NCI-H1417 (cell line): ENCODE data around the gene IST1.
"Not testable (repeated sequence)": the region's sequence is repeated elsewhere in the genome, so short reads cannot be mapped to it uniquely, and the experiment has no call there.

Source experiments
- DNase-seq, 3 experiments: peaks; one replicate each; lab custom pipeline; 2025; lab: John Stamatoyannopoulos, UW

IST1 gene

DNA sequence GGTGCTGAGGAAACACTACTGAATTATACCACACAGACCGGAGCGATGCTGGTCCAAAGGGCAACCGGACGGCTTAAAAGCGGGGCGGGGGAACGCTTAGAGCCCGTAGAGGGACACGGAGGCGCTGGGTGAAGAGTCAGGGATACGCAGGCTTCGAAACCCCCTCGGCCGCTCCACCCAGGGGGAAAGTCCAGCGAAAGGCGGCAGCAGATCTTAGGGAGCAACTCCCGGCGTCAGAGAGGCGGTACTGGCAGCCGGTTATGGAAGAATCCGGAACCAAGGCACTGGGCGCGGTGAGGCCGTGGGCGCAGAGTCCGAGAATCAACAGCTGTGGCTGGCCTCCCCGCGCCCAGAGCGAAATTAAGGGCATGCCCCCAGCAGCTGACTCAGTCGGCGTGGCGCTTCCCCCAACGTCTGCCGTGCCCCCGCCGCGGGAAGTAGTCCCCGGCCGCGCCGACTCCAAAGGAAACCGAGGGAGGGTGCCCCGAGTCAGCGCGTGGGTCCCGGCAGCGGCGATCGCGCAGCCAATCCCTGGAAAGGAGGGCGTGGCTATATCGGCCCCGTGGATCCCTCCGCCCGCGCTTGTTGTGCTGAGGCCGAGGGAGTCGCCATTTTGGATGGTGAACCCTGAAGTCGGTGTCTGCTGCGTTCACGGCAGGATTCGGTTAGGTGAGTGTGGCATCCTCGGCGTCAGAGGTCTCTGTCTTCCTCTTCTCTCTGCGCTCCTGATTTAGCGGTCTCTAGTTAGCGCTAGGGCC lies at the start of gene IST1:
IST1 (plus strand) TSS at position 611 of the 758 bp plus-strand sequence. CDS start 20,110 bp downstream, outside the sequence.
- DNase-seq, result peak; percentile 93 to 98 (median 96)

DNA sequence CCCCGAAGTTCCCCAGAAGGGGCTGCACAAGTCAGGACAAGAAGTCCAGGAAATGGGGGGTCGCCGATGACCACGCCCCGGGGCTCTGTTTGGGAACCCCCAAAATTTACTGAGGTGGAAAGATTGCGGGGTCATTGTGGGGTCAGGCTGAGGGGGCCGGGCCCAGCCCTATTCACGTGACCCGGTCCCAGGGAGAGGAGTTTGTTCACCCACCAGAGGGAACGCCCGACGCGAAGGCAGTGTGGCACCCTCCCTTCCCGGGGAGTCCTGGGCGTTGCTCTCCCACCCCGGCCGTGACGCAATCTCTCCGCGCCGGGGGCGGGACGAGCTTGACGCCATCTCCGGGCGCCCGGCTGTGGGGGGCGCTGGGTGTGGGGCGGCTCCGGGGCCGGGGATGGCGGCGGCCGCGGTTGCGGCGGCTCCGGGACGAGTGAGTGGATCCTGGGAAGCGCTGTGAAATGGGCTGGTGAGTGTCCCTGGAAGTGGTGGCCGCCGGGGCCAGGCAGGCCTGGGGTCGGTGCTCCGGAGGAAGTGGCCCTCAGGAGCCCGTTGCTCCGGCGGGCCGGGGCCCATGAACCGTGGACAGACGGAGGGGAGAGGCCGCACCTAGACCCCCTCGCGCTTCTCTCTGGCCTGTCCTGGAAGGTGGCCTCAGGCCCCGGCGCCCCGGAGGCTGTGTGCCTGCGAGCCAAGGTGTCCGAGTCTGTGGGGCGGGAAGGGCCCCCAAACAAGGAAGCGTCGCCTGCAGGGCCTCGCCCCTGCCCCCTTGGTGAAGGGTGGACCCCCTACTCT lies 49.5 kb upstream of the IST1 start, which contains the start of gene ATXN1L:
ATXN1L (plus strand) TSS at position 338 of the 792 bp plus-strand sequence. CDS start 3,765 bp downstream, outside the sequence.
- DNase-seq, result peak; percentile 75 to 88 (median 86)

DNA sequence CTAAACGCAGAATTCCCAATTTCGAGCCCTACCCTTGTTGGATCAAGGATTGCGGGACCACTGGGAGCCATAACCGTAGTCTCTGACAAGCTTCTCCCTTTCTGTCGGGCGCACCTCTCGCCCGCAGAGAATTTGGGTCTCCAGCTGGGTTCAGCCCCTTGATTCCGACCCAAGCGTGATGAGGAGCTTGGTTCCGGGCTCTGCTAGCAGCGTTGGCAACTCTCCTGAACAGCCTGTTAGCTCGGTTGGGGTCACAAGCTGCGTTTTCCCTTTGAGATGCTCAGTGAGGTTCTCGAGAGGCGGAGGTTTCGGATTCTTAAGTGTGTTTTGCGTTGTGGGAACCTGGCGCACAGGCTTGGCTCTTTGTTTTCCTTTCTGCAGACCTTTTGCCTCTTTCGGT lies 48.9 kb upstream of the IST1 start:
- peak; percentile 2 to 39 (median 7) for DNase-seq

DNA sequence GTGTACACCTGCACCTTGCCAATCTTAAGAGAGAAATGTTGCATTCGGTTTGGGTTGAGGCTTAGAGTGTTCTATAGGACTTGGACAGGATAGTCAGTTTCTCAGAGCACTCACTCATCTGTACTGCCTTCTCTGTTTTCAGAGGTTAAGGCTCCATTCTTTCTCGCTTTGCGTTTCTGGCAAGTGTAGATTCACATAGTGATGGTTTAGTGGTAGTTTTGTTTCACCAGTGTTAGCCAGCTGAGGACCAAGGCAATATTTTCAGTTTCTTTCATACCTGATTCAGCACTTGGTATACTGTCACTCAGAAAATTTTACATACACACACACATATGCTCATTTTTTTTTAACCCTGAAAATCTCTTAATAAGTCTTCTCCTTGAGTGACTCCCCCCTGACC lies 48.2 kb upstream of the IST1 start:
- no peak for DNase-seq

DNA sequence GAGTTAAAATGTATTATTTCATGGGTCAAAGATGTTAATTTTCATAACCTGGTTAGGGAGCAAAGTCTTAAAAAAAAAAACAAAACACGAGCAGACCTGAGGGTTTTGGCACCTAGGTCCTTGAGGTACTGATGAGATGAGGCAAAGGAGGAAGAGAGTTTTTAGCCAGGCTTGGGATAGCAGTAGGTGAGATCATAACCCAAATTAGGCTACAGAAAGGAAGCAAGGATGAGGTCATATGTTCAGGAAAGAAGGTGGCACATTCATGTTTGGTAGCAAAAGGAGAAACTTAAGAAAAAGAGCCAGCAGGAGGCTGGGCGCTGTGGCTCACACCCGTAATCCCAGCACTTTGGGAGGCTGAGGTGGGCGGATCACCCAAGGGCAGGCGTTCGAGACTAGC lies 46.7 kb upstream of the IST1 start:
- DNase-seq, result no peak

DNA sequence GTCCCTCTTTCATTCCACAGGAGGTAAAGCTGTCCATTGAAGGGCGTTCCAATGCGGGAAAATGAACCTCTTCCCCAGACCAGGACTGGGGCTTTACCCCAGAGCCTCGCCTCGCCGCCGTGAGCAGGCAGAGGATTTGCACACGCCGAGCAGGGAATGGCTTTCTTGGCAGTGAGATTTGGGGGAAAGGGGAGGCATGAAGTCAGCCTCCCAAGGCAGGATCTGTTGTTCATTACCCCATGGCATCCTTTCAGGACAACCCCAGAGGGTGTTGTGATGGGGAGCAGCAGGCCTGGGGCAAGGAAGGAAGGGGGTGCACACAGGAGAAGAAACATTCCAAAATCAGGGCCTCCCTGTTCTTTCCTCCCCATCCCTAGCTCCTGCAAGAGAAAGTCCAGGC lies 43.6 kb upstream of the IST1 start:
- no peak for DNase-seq

DNA sequence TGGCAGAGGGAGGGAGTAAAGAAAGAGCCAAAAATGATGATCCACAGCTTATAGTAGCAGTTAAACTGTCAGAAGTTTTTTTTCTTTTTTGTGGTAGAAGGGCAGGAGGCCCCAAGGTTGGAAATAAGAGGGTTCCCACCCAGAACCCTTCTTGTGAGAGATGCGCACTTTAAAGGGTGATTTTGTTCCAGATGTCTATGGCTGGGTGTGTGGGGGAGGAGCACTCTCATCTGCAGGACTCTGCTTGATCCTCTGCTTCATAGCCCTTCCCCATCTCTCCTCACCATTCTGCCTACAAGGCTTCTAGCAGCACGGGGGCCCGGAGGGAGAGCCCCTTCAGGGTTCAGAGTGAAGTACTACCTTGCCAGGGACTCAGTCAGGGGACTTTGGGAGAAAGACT lies 43.2 kb upstream of the IST1 start:
- DNase-seq, result no peak

DNA sequence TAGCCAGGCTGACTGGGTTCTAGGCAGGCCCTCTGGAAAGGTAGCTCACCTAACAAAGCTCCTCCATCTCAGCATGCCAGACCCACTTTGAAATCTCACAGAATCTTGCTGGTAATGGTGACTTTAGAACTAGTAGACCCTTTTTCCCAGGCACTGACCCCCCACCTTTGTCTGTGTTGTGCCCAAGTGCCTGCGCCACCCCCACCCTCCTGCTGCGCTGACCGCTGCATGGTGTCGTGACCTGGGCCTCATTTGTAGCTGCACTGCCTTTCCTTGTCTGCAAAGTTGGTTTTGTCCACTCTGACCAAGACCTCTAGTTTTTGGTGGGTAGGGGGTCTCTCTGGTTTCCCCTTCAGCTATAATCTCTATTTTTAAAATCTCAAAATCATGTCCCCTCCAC lies 42.8 kb upstream of the IST1 start:
- DNase-seq, result no peak

DNA sequence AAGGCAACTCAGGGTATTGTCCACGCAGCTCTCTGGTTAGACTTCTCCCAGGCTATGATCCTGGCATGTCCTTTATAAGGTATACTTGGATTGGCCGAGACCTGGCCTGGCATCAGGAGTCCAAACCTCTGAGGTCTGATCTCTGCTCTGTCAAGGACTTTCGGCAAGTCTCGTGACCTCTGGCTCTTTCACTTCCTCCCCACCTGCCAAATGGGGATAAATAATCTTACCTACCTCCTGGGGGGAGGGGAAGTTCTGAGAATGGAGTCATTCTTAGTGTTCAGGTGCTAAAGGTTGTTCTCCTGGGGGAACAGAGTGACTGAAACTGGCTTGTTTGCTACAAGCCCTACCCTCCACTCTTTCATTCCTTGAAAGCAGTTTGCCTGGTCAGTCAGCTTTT lies 41.9 kb upstream of the IST1 start:
- DNase-seq, result no peak

DNA sequence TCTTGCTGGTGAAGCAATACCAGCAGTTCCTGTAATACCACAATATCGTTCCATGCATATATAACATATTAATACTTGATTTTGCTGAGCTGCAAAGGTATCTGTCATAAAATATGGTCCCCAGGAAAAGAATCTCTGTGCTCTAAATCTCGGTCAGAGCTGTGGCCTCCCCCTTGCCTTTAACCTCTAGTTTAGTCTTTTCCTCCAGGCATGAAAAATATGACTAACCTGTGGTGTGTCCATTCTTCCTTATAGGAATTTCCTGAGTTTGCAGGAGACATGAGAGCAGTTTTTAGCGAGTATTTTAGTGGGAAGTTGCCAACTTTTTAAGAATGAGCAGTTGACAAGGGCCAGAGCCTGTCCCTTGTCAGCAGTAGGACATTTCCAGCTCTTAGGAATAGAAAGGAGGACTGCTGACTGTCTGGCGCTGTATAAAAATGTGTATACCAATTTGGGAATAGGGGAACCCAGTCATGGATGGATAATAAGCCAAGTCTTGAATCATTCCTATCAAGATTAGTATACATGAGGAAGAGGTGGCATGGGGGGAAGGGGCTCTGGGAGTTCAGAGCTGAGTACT lies 40.9 kb upstream of the IST1 start:
- no peak for DNase-seq

DNA sequence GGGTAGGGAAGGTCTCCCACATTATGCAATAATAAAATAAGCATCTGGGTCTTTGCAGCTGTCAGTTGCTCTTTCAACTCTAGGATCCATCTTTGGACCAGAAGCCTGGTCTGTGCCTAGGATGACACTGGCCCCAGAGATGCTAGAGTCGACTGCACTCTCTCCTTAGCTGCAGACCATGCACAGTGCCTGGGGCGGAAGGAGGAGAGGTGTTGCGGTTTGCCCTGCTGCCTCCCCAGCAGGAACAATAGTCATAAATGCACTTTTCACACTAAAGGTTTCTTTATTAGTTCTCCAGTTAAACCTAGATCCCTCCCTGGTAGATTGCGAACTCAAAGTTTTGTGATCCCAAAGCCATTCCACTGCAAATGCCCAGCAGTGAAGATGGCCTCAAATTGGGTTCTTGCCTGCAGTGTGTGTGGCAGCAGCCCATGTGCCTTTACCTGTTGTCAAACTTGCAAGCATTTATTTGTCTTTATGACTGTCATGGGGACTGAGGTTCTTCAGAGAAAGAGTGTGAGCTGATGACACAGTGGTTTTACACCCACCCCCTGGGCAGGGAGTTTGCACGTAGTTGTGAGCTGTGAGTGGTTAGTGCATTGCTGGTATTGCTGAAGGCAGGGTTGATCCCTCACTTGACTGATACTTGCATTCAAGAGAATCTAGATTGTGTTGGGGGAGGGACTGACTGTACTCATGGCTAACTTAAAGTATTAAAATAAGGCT lies 39.2 kb upstream of the IST1 start:
- DNase-seq, result no peak

DNA sequence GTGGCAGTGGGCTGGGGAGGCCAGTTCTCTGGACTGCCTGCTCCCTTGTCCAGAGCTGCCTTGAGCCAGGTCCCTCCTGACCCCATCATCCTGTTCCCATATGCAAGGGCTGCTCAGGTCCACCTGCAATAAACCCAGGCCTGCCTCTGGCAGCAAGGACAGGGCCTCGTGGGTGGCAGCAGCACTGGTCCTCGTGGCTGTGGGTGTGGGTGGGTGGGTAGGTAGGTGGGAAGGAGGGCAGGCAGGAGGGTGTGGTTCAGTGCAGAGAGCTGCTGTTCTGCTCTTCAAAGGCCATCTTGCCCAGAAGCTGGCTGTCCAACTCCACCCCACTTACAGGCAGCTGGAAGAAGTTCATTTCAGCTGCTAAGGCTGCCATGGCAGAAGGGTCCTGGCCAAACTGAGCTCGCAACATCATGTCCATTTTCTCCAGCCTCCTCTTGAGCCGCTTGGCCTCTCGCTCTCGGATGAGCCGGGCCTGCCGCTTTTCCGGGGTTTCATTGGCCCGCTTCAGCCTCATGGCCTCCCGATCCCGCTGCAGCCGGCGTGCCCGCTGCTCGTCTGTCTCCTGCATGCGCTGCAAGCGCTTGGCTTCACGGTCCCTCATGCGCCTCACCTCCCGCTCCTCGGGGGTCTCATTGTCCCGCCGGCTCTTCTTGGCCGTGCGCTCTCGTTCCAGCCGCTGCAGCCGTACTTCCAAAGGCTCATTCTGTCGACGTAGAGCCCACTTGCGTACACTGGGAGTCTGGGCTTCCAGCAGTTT lies 35.4 kb upstream of the IST1 start:
- DNase-seq, result no peak

DNA sequence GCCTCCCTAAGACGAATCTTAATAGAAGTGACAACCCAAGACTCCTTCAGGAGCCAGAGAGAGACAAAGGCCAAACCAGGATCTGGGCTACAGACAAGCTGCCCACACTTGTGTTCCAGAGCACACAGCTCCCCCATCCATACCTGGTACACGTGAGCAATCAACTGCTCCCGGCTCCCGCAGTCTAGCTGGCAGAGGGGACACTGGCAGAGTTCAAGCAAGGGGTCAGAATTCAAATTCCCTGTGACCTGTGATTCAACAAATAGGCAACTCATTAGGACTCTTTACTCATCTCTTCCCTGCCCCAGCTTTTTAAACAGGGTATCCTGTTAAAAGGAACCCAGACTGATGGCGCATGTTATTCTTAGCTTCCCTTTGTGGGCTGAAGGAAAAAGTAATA lies 31.3 kb upstream of the IST1 start:
- DNase-seq, result no peak

DNA sequence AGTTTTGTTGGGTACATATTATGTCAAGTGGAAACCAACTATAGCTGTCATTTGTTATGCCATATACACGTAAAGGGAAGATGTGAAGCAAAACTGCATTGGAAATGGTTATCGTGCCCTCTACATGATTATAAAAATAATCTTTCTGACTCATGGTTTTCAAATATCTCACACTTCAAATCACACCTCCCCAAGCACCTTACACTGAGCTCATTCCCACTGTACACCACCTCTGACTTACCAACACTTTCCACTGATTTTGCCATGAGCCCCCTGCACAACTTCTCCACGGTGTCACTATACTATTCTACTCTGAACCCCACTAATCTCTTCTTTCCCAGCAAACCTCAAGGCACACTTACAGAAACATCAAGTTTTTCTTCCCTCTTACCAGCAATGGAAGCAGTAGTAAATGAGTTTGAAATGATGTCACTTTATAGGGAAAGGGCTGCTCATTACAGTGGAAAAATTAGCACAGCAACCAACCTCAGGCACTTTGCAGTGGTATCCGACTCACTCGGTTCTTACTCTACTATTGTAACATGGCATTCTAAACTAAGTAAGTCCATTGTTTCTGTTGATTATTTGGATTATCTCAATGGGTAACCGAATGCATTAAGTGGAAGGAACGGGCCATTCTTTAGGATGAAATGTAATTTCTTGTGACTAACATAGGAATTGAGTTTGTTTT lies 30.0 kb upstream of the IST1 start:
- DNase-seq, result no peak

DNA sequence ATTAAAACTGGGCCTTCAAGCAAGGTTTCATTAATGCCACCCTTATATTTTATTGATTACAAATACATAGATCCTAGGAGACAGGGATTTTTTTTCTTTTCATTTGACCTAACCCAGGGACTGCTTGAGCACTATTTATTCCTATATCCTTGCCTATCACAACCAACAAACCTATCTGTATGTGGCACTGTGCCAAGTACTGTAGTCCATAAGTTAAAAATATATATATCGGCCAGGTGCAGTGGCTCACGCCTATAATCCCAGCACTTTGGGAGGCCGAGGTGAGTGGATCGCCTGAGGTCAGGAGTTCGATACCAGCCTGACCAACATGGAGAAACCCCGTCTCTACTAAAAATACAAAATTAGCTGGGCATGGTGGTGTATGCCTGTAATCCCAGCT lies 28.2 kb upstream of the IST1 start:
- DNase-seq, result not testable (repeated sequence)

DNA sequence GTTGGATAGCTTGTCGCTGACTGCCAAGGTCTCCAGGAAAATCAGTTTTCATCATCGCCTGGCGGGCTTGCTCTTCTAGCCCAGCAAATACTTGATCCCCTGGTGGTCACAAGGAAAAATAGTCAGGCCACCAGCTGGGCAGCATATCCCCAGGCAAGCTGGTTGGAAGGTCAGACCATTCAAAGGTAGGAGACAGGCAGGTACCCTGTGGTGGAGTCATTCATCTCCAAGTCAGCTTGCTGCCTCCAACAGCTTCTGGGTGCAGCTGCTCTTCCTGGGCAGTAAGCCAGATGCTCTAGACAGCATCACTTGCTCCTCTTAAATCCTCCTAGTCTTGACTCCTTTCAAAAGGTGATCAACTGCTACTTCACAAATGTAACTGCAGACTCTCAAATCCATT lies 27.4 kb upstream of the IST1 start:
- peak in 2 of 3 experiments; percentile 15 to 66 for DNase-seq

DNA sequence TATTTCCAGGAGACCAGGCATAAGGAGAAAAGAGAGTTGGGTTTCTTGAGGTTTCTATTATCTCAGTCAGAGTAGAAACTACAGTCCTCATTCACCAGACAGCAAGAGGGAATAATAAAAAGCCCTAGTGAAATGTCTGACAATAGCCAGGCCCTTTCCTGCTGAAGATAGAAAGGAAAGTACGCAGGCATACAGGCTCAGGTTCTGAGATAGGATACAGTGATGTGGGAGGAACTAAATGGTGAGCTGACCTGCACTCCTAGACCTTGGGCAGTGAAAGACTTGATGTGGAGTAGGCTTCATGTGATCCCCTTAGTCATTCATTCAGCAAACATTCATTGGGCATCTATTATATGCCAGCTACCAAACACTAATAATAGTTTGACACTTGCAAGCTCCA lies 26.2 kb upstream of the IST1 start:
- DNase-seq, result no peak

DNA sequence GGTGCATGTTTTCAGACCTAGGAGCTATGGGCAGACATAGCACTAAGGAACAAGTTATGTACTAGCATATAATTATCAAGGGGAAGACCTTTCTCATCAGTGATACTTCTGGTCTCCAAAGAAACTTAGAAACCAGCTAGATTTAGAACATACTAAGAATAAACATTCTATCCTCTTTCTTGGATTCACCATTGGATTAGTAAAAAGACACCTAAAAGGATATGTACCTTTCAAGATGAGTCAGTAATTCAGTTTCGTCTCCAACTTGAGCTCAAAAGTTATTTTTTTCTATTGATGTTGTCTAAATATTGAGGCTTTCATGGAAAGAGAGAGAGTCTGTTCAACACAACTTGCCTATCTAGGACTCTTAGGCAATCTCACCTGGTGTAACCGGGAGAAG lies 24.5 kb upstream of the IST1 start:
- DNase-seq, result no peak

DNA sequence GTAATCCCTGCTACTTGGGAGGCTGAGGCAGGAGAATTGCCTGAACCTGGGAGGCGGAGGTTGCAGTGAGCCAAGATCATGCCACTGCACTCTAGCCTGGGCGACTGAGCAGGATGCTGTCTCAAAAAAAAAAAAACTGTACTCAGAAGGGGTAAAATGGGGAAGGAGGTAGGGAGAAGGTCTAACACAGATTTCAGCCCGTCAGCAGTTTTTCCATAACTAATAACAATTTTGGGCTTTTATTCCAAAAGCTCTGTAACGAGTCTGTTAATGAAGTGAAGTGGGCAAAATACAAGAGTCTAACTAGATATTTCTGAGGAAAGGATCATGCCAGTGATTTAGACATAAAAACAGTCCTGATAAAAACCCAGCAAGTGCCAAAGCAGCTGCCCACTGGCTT lies 22.1 kb upstream of the IST1 start:
- DNase-seq, result no peak

DNA sequence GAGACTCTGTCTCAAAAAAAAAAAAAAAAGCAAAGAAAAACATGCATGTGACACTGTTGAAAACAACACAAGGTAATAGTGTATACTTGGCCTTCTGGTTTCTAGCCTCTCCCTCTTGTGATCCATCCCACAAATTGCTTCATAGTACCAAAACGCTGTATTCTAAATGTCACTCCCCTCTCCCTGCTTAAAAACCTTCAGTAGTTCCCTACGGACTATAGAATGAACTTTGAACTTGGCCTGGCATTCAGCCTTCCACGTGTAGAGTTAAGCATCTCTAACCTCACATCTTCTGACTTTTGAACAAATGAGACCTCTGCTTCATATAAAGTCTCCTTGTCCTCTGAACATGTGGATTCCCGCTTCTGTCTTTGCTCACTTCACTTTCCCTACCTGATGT lies 16.4 kb upstream of the IST1 start:
- no peak for DNase-seq

DNA sequence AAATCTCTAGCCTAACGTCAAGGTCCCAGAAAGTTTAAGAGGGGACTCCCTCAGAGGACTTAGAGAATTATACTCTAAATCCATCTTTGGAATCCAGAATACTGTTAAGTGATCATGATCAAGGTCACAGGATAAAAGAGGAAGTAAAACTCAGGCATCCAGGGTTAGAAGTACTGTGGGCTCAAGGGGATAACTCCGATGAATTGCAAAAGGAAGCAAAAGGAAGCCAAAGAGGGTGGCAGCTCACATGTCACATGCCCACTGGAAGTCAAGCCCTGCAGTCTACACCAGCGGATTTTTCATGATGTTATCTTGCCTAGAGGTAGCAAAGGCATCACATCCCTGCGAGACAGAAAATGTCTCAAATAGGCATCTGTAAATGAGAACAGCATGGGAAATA lies 15.2 kb upstream of the IST1 start:
- no peak for DNase-seq
